Astrocyte of the cerebellum (primary cell): ENCODE measurements around the gene MYG1.

ENCODE experiments used
- DNase-seq: peaks from one replicate; pipeline ENCODE4 v3.0.0-alpha.2; 2011; ENCODE audit warnings: low read depth
- H3K4me3 ChIP-seq: 2 replicates; pipeline ENCODE4 v1.5.1; 2011; ENCODE audit warnings: mild to moderate bottlenecking, low read depth, low read length, moderate library complexity
- CTCF ChIP-seq: IDR thresholded peaks from 2 replicates; pipeline ENCODE4 v1.5.1; 2012; ENCODE audit warnings: low read length, low read depth, moderate library complexity, mild to moderate bottlenecking; ENCODE audit errors: missing control alignments
- in situ Hi-C: cut with HindIII; loops from 2 replicates; pipeline ENCODE4 v1.10.0; 2017; ENCODE audit warnings: low sequenced_read_pairs

The MYG1 gene

GRCh38 chr12:53268630-53269562 is 30.6 kb upstream of the MYG1 start:
- in situ Hi-C loops: loop anchor here (10.0 kb wide), 1 partner anchor 134 kb away; no protein-coding TSS in a partner anchor
- no peak for TF ChIP-seq CTCF
- peak overlapping the region; percentile 78 for H3K4me3 ChIP-seq
- DNase-seq: no peak

- no peak for TF ChIP-seq CTCF
- in situ Hi-C loops: no loop called here
- H3K4me3 ChIP-seq: no peak overlapping the region
- DNase-seq: no peak
Observed at GRCh38 chr12:53274445-53274844, 25.1 kb upstream of the MYG1 start.

GRCh38 chr12:53276511-53276910 is 23.0 kb upstream of the MYG1 start:
- in situ Hi-C loops: no loop called here
- no peak for DNase-seq

GRCh38 chr12:53277981-53278380 is 21.5 kb upstream of the MYG1 start:
- DNase-seq: no peak

More at GRCh38 chr12:53276511-53276910, 23.0 kb upstream of the MYG1 start:
- H3K4me3 ChIP-seq: no peak overlapping the region
- no peak for TF ChIP-seq CTCF

GRCh38 chr12:53279283-53279869 is 20.1 kb upstream of the MYG1 start:
- in situ Hi-C loops: no loop called here
- TF ChIP-seq CTCF: no peak
- no peak for DNase-seq
- no peak overlapping the region for H3K4me3 ChIP-seq

More at GRCh38 chr12:53277981-53278380, 21.5 kb upstream of the MYG1 start:
- no peak overlapping the region for H3K4me3 ChIP-seq
- in situ Hi-C loops: no loop called here
- TF ChIP-seq CTCF: no peak

- in situ Hi-C loops: no loop called here
- no peak for DNase-seq
- H3K4me3 ChIP-seq: no peak overlapping the region
- no peak for TF ChIP-seq CTCF
Observed at GRCh38 chr12:53279888-53280498, 19.5 kb upstream of the MYG1 start.
